HAP-1 (cell line): ENCODE data around the gene KRTAP6-2.

Experiments
- DNase-seq, 2 experiments: peaks; one replicate each; pipeline ENCODE4 v3.0.0-alpha.2; 2016 to 2020; ENCODE audit warnings: low spot score in 2 of 2
- H3K27me3 ChIP-seq: fragments of 250-450 bp; sonication (Bioruptor Pico); 2 replicates; pipeline ENCODE4 v1.5.1; 2020; ENCODE audit warnings: low read depth, mild to moderate bottlenecking, moderate library complexity
- H3K36me3 ChIP-seq: fragments of 250-450 bp; sonication (Bioruptor Pico); replicated peaks from 2 replicates; pipeline ENCODE4 v1.5.1; 2020; ENCODE audit warnings: mild to moderate bottlenecking
- H3K4me1 ChIP-seq: fragments of 250-450 bp; sonication (Bioruptor Pico); 2 replicates; pipeline ENCODE4 v1.5.1; 2020; ENCODE audit warnings: mild to moderate bottlenecking
- H3K4me3 ChIP-seq: fragments of 250-450 bp; sonication (Bioruptor Pico); 2 replicates; pipeline ENCODE4 v1.5.1; 2020; ENCODE audit warnings: mild to moderate bottlenecking, moderate library complexity
- H3K9me3 ChIP-seq: fragments of 250-450 bp; sonication (Bioruptor Pico); 2 replicates; pipeline ENCODE4 v1.5.1; 2020; ENCODE audit warnings: mild to moderate bottlenecking, moderate library complexity
- in situ Hi-C: fragments of 300-500 bp; cut with MboI; formaldehyde crosslinking; loops from 3 replicates; pipeline ENCODE4 v1.14.3; 2020; ENCODE audit warnings: low sequenced_read_pairs, inconsistent platforms, mixed read lengths

KRTAP6-2 gene

GRCh38 chr21:30612132-30612531, 13.4 kb upstream of the KRTAP6-2 start:
- in situ Hi-C loops: no loop called here
- Histone ChIP-seq H3K4me1 (no peaks in the 10 kb centered on the region), H3K9me3 (no peaks in the 10 kb centered on the region)

GRCh38 chr21:30605968-30606367, 7.3 kb upstream of the KRTAP6-2 start:
- peaks cover 4% of the 10 kb centered on the region; the same call in 1 of the 2 replicates for H3K9me3 ChIP-seq
- no peak overlapping the region for H3K4me3 ChIP-seq
- H3K4me1 ChIP-seq: no peaks in the 10 kb centered on the region
- in situ Hi-C loops: no loop called here
- DNase-seq: no peak
- no peaks in the 10 kb centered on the region for H3K36me3 ChIP-seq
- no peaks in the 10 kb centered on the region for H3K27me3 ChIP-seq

More at GRCh38 chr21:30612132-30612531, 13.4 kb upstream of the KRTAP6-2 start:
- no peak overlapping the region for H3K4me3 ChIP-seq
- no peaks in the 10 kb centered on the region for H3K36me3 ChIP-seq
- no peak for DNase-seq
- H3K27me3 ChIP-seq: no peaks in the 10 kb centered on the region

- Histone ChIP-seq H3K4me1 (no peaks in the 10 kb centered on the region), H3K9me3 (peaks cover 4% of the 10 kb centered on the region; the same call in 1 of the 2 replicates), H3K27me3 (no peaks in the 10 kb centered on the region), H3K4me3 (no peak within 1 kb of the TSS), H3K36me3 (no peaks in the 10 kb centered on the region)
- DNase-seq: no peak
- in situ Hi-C loops: no loop called here
These were observed 2.1 kb upstream of the KRTAP6-2 start, which contains the start of gene KRTAP22-1 for GRCh38 chr21:30600787-30601186. TSS of gene KRTAP22-1 (plus strand) at chr21:30601087.

- Histone ChIP-seq H3K4me3 (no peak within 1 kb of the TSS), H3K9me3 (no peaks in the 10 kb centered on the region), H3K36me3 (no peaks in the 10 kb centered on the region), H3K27me3 (no peaks in the 10 kb centered on the region), H3K4me1 (no peaks in the 10 kb centered on the region)
- DNase-seq: no peak
- in situ Hi-C loops: no loop called here
These were observed 6.6 kb downstream of the KRTAP6-2 start, which contains the start of gene KRTAP6-3 for GRCh38 chr21:30592140-30592539. TSS of gene KRTAP6-3 (plus strand) at chr21:30592440. CDS start at chr21:30592446, 6 bp downstream.

- no peak for DNase-seq
- H3K9me3 ChIP-seq: 0 out of 2 replicates have a peak, but pooled peaks cover 2% of the 10 kb centered on the region
- H3K4me1 ChIP-seq: no peaks in the 10 kb centered on the region
- H3K36me3 ChIP-seq: no peaks in the 10 kb centered on the region
- H3K4me3 ChIP-seq: no peak within 1 kb of the TSS
- in situ Hi-C loops: no loop called here
- H3K27me3 ChIP-seq: no peaks in the 10 kb centered on the region
These were observed 8.4 kb downstream of the KRTAP6-2 start, which contains the start of gene KRTAP22-2 for GRCh38 chr21:30590297-30590696. TSS of gene KRTAP22-2 (minus strand) at chr21:30590397.

GRCh38 chr21:30582870-30583269, 15.8 kb downstream of the KRTAP6-2 start:
- H3K4me3 ChIP-seq: no peak overlapping the region
- in situ Hi-C loops: no loop called here
- H3K9me3 ChIP-seq: 0 out of 2 replicates have a peak, but pooled peaks cover 2% of the 10 kb centered on the region
- no peaks in the 10 kb centered on the region for H3K4me1 ChIP-seq
- DNase-seq: no peak
- H3K36me3 ChIP-seq: no peaks in the 10 kb centered on the region
- no peaks in the 10 kb centered on the region for H3K27me3 ChIP-seq

- Histone ChIP-seq H3K4me1 (no peaks in the 10 kb centered on the region), H3K27me3 (no peaks in the 10 kb centered on the region), H3K9me3 (no peaks in the 10 kb centered on the region; the same call in 1 of the 2 replicates), H3K36me3 (no peaks in the 10 kb centered on the region), H3K4me3 (no peak overlapping the region)
- in situ Hi-C loops: no loop called here
- no peak for DNase-seq
These were observed 18.6 kb downstream of the KRTAP6-2 start for GRCh38 chr21:30580132-30580531.

- Histone ChIP-seq H3K27me3 (no peaks in the 10 kb centered on the region), H3K4me1 (no peaks in the 10 kb centered on the region), H3K4me3 (no peak overlapping the region), H3K36me3 (no peaks in the 10 kb centered on the region), H3K9me3 (no peaks in the 10 kb centered on the region; the same call in 1 of the 2 replicates)
- no peak for DNase-seq
- in situ Hi-C loops: no loop called here
These were observed 19.4 kb downstream of the KRTAP6-2 start for GRCh38 chr21:30579346-30579745.

- in situ Hi-C loops: no loop called here
- Histone ChIP-seq H3K36me3 (no peaks in the 10 kb centered on the region), H3K9me3 (no peaks in the 10 kb centered on the region; the same call in 1 of the 2 replicates), H3K27me3 (no peaks in the 10 kb centered on the region), H3K4me1 (no peaks in the 10 kb centered on the region), H3K4me3 (no peak overlapping the region)
- DNase-seq: no peak
These were observed 20.9 kb downstream of the KRTAP6-2 start for GRCh38 chr21:30577766-30578165.

- Histone ChIP-seq H3K36me3 (no peaks in the 10 kb centered on the region), H3K27me3 (no peaks in the 10 kb centered on the region), H3K4me3 (no peak overlapping the region), H3K4me1 (no peaks in the 10 kb centered on the region), H3K9me3 (no peaks in the 10 kb centered on the region)
- DNase-seq: no peak
- in situ Hi-C loops: no loop called here
These were observed 31.1 kb downstream of the KRTAP6-2 start for GRCh38 chr21:30567617-30568016.

- H3K27me3 ChIP-seq: no peaks in the 10 kb centered on the region
- H3K9me3 ChIP-seq: no peaks in the 10 kb centered on the region
- H3K4me3 ChIP-seq: no peak overlapping the region
- in situ Hi-C loops: no loop called here
- no peaks in the 10 kb centered on the region for H3K4me1 ChIP-seq
- no peaks in the 10 kb centered on the region for H3K36me3 ChIP-seq
- DNase-seq: no peak
These were observed 35.1 kb downstream of the KRTAP6-2 start for GRCh38 chr21:30563630-30564029.

GRCh38 chr21:30563072-30563471, 35.6 kb downstream of the KRTAP6-2 start:
- H3K9me3 ChIP-seq: no peaks in the 10 kb centered on the region

GRCh38 chr21:30561957-30562356, 36.7 kb downstream of the KRTAP6-2 start:
- H3K4me1 ChIP-seq: no peaks in the 10 kb centered on the region
- H3K4me3 ChIP-seq: no peak overlapping the region
- DNase-seq: no peak
- no peaks in the 10 kb centered on the region for H3K36me3 ChIP-seq
- H3K9me3 ChIP-seq: no peaks in the 10 kb centered on the region
- in situ Hi-C loops: no loop called here
- no peaks in the 10 kb centered on the region for H3K27me3 ChIP-seq

More at GRCh38 chr21:30563072-30563471, 35.6 kb downstream of the KRTAP6-2 start:
- in situ Hi-C loops: no loop called here
- DNase-seq: no peak
- no peaks in the 10 kb centered on the region for H3K27me3 ChIP-seq
- no peaks in the 10 kb centered on the region for H3K4me1 ChIP-seq
- H3K4me3 ChIP-seq: no peak overlapping the region
- H3K36me3 ChIP-seq: no peaks in the 10 kb centered on the region

GRCh38 chr21:30561264-30561895, 37.3 kb downstream of the KRTAP6-2 start, which contains the start of gene KRTAP19-7:
TSS of gene KRTAP19-7 (minus strand) at chr21:30561314. CDS start at chr21:30561289, 25 bp downstream.
- in situ Hi-C loops: no loop called here
- no peak for DNase-seq
- H3K4me1 ChIP-seq: no peaks in the 10 kb centered on the region
- H3K27me3 ChIP-seq: no peaks in the 10 kb centered on the region
- no peaks in the 10 kb centered on the region for H3K9me3 ChIP-seq
- no peaks in the 10 kb centered on the region for H3K36me3 ChIP-seq
- H3K4me3 ChIP-seq: no peak within 1 kb of the TSS
